OCI-LY1 (cell line): ENCODE data around the gene RWDD2A.

Source experiments
- H2AFZ ChIP-seq: fragments of 200-600 bp; sonication (generic), shearing (Covaris generic); 2 replicates; pipeline ENCODE4 v1.6.0; 2014; ENCODE audit warnings: antibody characterized with exemption, mild to moderate bottlenecking, low read length
- H3F3A ChIP-seq: fragments of 200-600 bp; sonication (generic), shearing (Covaris generic); 2 replicates; pipeline ENCODE4 v1.6.0; 2014; ENCODE audit warnings: mild to moderate bottlenecking, antibody characterized with exemption, low read length, moderate library complexity; ENCODE audit not compliant: insufficient read depth
- H3K27ac ChIP-seq: fragments of 200-600 bp; sonication (generic); 2 replicates; pipeline ENCODE4 v1.5.1; 2014; ENCODE audit warnings: low read length, mixed run types, mild to moderate bottlenecking, low read depth; ENCODE audit not compliant: poor library complexity, severe bottlenecking
- H3K27me3 ChIP-seq: fragments of 200-600 bp; sonication (generic); 2 replicates; pipeline ENCODE4 v1.6.0; 2014; ENCODE audit warnings: antibody characterized with exemption, mild to moderate bottlenecking, low read length, moderate library complexity; ENCODE audit not compliant: insufficient read depth
- H3K36me3 ChIP-seq: fragments of 200-600 bp; sonication (generic); 2 replicates; pipeline ENCODE4 v1.6.1; 2014; ENCODE audit warnings: mild to moderate bottlenecking, antibody characterized with exemption, low read length, moderate library complexity, mixed read lengths; ENCODE audit not compliant: insufficient read depth
- H3K4me1 ChIP-seq: fragments of 200-600 bp; sonication (generic); 2 replicates; pipeline ENCODE4 v1.5.1; 2014; ENCODE audit warnings: mild to moderate bottlenecking, low read length, moderate library complexity; ENCODE audit not compliant: insufficient read depth, severe bottlenecking
- H3K4me2 ChIP-seq: fragments of 200-600 bp; sonication (generic), shearing (Covaris generic); 2 replicates; pipeline ENCODE4 v1.6.1; 2014; ENCODE audit warnings: low read length
- H3K4me3 ChIP-seq: fragments of 200-600 bp; sonication (generic); 2 replicates; pipeline ENCODE4 v1.5.1; 2014; ENCODE audit warnings: low read length, low read depth, mild to moderate bottlenecking, mixed read lengths; ENCODE audit not compliant: poor library complexity, severe bottlenecking
- H3K79me2 ChIP-seq: fragments of 200-600 bp; shearing (Covaris generic); 2 replicates; pipeline ENCODE4 v1.6.1; 2016; ENCODE audit warnings: mixed run types, low read length, mixed read lengths; ENCODE audit not compliant: insufficient read depth
- H3K9ac ChIP-seq: fragments of 200-600 bp; sonication (generic), shearing (Covaris generic); 2 replicates; pipeline ENCODE4 v1.6.1; 2014; ENCODE audit warnings: mild to moderate bottlenecking, low read length, mixed read lengths
- H3K9me2 ChIP-seq: fragments of 200-600 bp; sonication (generic), shearing (Covaris generic); 2 replicates; pipeline ENCODE4 v1.6.1; 2014; ENCODE audit warnings: low read depth, mild to moderate bottlenecking, low read length, mixed read lengths
- H3K9me3 ChIP-seq: fragments of 200-600 bp; shearing (Covaris generic); 2 replicates; pipeline ENCODE4 v1.6.1; 2014; ENCODE audit warnings: low read length, mixed read lengths
- H4K20me1 ChIP-seq: fragments of 200-600 bp; sonication (generic), shearing (Covaris generic); 2 replicates; pipeline ENCODE4 v1.6.0; 2016; ENCODE audit warnings: mild to moderate bottlenecking, low read length; ENCODE audit not compliant: insufficient read depth
- CTCF ChIP-seq: fragments of 200-600 bp; sonication (generic), shearing (Covaris generic); IDR thresholded peaks from 2 replicates; pipeline ENCODE4 v1.5.1; 2017; ENCODE audit warnings: mild to moderate bottlenecking, antibody characterized with exemption, low read length, moderate library complexity, mixed read lengths
- EZH2 ChIP-seq: fragments of 200-600 bp; sonication (generic), shearing (Covaris generic); IDR thresholded peaks from 2 replicates; pipeline ENCODE4 v1.8.0; 2017; ENCODE audit warnings: borderline replicate concordance, mixed run types, mild to moderate bottlenecking, antibody characterized with exemption, low read length, moderate library complexity, mixed read lengths

The RWDD2A gene

GRCh38 chr6:83167726-83168278 is 25.4 kb upstream of the RWDD2A start:
- no peak overlapping the region for H2AFZ ChIP-seq
- H3K27me3 ChIP-seq: no peaks in the 10 kb centered on the region
- no peak overlapping the region for H3K27ac ChIP-seq
- H4K20me1 ChIP-seq: no peaks in the 10 kb centered on the region
- no peak overlapping the region for H3K9ac ChIP-seq
- H3K36me3 ChIP-seq: peaks cover 98% of the 10 kb centered on the region
- H3K4me2 ChIP-seq: no peak overlapping the region
- H3K79me2 ChIP-seq: no peaks in the 10 kb centered on the region
- H3K4me1 ChIP-seq: no peaks in the 10 kb centered on the region
- H3F3A ChIP-seq: no peaks in the 10 kb centered on the region
- no peak overlapping the region for H3K4me3 ChIP-seq
- no peak for TF ChIP-seq CTCF
- no peak for TF ChIP-seq EZH2
- H3K9me2 ChIP-seq: no peaks in the 10 kb centered on the region
- no peaks in the 10 kb centered on the region for H3K9me3 ChIP-seq

GRCh38 chr6:83168556-83168955 is 24.6 kb upstream of the RWDD2A start:
- Histone ChIP-seq H3K9me2 (no peaks in the 10 kb centered on the region), H3K79me2 (no peaks in the 10 kb centered on the region), H4K20me1 (no peaks in the 10 kb centered on the region), H3K4me3 (no peak overlapping the region), H3K9me3 (no peaks in the 10 kb centered on the region), H3K36me3 (peaks cover 98% of the 10 kb centered on the region), H3K4me1 (no peaks in the 10 kb centered on the region), H3K9ac (no peak overlapping the region), H3K27ac (no peak overlapping the region), H3K4me2 (no peak overlapping the region), H3K27me3 (no peaks in the 10 kb centered on the region), H3F3A (no peaks in the 10 kb centered on the region), H2AFZ (no peak overlapping the region)
- TF ChIP-seq CTCF: no peak
- TF ChIP-seq EZH2: no peak

DNA sequence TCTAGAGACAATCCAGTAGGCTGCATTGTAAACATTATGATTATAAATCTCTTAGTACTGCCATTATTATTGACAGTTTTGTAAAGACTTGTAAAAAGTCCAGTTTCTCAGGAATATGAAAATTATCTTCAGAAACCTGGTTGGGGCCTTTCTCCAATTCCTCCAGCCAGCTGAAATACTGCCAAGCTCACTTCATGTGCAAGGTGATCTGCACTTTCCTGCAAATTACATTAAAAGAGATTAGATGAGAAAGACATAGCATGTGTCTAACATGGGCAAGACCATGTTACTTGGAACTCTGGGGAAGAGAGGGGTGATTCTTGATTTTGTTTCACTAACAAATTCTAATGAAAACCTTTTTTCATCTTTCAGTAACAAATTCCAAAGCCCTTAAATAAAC is 24.1 kb upstream of the RWDD2A start:
- H3K36me3 ChIP-seq: peaks cover 96% of the 10 kb centered on the region
- H3K4me1 ChIP-seq: no peaks in the 10 kb centered on the region
- no peak overlapping the region for H2AFZ ChIP-seq
- H3K9me2 ChIP-seq: no peaks in the 10 kb centered on the region
- no peaks in the 10 kb centered on the region for H3K79me2 ChIP-seq
- H3K4me3 ChIP-seq: no peak overlapping the region
- no peak overlapping the region for H3K9ac ChIP-seq
- no peaks in the 10 kb centered on the region for H4K20me1 ChIP-seq
- TF ChIP-seq EZH2: no peak
- no peak for TF ChIP-seq CTCF
- no peaks in the 10 kb centered on the region for H3F3A ChIP-seq
- no peaks in the 10 kb centered on the region for H3K9me3 ChIP-seq
- H3K27ac ChIP-seq: no peak overlapping the region
- no peaks in the 10 kb centered on the region for H3K27me3 ChIP-seq
- no peak overlapping the region for H3K4me2 ChIP-seq
